GM19395 (cell line): ENCODE data around the gene PLEKHB2.
"Not testable (repeated sequence)": the region's sequence is repeated elsewhere in the genome, so short reads cannot be mapped to it uniquely, and the experiment has no call there.

Experiments
- ATAC-seq: cut with Tn5 transposase; IDR thresholded peaks from one replicate; pipeline ENCODE4 v1.9.1; 2021; ENCODE audit warnings: mild to moderate bottlenecking, moderate library complexity; ENCODE audit not compliant: unreplicated experiment

Gene PLEKHB2, protein sequence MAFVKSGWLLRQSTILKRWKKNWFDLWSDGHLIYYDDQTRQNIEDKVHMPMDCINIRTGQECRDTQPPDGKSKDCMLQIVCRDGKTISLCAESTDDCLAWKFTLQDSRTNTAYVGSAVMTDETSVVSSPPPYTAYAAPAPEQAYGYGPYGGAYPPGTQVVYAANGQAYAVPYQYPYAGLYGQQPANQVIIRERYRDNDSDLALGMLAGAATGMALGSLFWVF

DNA sequence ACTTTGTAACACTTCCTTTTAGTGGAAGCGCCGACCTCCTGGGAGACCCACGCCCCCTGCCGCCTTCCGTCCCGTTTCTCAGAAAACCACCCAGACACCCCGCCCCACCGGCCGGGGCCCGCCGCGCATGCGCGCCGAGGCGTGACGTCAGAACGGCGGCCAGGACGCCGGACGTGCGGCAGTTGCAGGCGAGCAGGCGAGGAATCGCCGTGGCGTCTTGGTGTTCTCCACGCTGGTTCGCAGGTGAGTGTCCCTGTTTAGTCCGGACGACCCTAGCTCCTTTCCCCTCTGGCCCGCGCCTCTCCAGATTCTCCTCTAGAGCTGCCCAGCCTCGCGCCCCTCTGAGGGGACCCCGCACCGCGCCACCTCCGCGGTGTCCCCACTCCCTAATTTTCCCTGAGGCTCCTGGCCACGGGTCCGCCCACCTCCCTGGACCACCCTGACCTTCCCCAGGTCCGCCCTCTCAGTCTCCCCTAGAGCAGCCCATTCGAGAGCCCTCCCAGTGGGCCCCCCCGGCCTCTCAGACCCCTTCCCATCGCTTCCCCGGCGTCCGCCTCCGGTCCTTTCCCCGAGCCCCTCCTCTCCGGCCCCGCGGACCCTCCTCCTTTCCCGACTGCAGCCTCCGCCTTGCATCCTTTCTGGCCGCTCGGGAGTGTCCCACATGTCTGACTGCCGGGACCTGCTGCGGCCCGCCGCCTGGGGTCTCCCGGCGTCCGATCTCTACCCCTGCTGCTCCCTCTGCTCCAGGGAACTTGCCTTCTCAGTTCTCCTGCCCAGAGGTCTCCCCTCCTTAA, at the start of gene PLEKHB2:
TSS of gene PLEKHB2 (plus strand) at position 181 of the 794 bp plus-strand sequence. CDS start 15,606 bp downstream, outside the sequence.
- ATAC-seq, result peak; percentile 78

DNA sequence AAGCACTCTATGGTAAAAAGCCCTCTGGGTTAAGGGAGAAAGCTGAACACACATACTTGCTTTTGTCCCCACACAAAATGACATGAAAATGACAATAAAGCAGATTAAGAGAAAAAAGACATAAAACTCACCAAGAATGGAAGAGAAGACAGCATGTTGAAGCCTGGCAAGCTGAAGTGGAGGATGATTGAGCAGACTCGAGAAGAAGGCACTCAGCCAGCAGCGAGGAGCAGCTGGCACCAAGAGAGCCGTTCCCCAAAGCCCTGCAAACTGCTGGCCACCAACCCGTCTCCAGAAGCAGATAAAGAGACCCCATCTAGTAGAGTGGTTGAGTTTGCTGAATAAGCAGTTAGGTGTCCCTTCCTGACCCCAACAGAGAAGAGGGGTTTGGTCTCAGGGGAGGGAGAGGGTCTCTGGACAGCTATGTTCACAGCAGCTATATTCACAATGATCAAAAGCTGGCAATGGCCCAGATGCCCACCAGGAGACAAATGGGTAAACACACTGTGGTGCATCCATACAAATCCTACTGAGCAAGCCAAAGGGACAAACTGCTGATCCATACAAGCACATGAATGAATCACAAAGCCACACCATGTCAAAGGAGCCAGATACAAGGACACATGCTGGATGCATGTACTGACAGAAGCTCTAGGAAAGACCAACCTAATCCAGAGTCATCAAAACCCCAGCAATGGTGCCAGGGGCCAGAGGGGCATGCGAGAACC, 48.8 kb upstream of the PLEKHB2 start:
- no peak for ATAC-seq

DNA sequence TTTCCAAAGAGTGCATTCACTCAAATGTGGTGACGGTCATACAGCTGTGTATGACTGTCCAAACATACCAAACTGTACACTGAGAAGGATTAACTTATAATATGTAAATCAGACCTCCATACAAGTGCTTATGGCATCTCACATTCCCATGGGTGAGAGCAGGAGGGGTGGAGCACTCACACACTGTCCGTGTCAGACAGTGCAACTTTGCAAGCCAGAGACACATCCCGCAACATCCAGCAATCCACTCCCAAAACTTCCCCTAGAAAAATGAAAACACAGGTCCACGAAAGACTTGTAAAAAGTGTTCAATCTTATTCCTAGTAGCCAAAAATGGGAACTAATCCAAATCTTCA, 48.2 kb upstream of the PLEKHB2 start:
- no peak for ATAC-seq

DNA sequence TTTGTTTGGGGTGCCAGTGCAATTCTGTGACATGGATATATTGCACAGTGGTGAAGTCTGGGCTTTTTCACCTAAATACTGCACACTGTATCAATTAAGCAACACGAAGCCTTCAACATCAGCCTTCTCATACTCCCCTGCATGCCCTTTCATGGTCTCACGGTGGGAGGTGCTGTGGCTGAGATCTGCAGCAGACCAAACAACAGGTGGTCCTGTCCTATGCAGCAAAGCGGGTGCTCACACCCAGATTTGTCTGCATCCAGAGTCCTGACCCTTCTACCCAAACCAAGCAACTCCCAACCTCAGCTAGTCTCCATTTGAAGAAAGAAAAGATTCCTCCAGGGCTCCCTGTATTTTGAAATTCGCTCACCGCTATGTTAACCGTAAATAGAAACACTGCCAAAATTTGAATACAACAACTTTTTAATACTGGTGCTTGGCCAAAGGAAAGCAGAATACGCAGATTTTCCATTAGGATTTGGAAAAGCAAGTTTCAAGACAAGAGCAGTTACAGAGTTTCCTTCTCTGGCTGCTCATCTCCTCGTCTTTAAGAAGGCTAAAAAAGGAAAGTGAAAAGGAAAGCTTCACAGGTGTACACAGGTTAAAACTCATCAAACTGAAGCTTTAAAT, 46.8 kb upstream of the PLEKHB2 start:
- no peak for ATAC-seq

DNA sequence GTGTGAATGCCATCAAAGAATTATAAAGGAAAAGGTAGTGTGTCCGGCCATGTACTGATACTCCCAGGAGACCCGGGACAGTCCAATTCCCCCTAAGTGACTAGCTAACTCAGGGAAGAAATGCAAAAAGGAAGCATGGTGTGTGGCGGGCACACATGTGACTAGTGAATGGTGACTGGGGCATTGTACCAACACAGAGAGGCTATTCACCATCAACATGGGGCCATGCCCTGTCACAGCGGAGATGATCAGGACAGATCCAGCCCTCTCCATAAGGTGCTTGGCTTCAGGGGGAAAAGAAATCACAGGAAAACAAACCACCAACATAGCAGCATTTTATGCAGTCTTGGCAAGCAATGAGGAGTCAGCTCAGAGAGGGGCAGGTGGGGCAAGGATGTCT, 46.2 kb upstream of the PLEKHB2 start:
- ATAC-seq, result no peak

DNA sequence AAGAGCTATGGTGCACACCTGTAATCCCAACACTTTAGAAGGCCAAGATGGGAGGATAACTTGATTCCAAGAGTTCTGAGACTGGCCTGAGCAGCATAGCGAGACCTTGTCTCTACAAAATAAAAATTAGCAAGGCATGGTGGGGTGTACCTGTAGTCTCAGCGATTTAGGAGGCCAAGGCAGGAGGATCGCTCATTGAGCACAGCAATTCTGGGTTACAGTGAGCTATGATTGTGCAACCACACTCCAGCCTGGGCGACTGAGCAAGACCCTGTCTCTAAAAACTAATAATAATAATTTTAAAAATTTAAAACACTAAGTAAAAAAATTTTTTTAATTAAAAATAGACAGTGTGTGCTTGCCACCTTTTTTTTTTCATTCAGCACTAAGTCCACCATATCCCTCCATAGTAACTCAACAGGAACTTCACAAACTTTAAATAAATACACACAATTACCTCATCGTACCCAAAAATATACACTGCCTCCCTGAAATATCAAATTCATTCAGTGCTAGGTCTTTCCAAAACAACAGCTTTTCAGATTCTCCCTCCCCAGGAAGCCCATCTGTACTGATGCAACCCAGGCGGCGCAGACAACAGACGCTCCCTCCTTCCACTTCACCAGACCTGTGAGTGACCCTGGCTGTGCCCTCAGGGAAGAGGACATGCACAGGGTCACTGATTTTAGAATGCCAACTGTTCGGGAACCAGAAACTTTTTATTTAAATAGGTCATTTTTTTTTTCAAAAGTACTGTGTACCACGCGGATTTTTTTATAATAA, 41.4 kb upstream of the PLEKHB2 start:
- no peak for ATAC-seq

DNA sequence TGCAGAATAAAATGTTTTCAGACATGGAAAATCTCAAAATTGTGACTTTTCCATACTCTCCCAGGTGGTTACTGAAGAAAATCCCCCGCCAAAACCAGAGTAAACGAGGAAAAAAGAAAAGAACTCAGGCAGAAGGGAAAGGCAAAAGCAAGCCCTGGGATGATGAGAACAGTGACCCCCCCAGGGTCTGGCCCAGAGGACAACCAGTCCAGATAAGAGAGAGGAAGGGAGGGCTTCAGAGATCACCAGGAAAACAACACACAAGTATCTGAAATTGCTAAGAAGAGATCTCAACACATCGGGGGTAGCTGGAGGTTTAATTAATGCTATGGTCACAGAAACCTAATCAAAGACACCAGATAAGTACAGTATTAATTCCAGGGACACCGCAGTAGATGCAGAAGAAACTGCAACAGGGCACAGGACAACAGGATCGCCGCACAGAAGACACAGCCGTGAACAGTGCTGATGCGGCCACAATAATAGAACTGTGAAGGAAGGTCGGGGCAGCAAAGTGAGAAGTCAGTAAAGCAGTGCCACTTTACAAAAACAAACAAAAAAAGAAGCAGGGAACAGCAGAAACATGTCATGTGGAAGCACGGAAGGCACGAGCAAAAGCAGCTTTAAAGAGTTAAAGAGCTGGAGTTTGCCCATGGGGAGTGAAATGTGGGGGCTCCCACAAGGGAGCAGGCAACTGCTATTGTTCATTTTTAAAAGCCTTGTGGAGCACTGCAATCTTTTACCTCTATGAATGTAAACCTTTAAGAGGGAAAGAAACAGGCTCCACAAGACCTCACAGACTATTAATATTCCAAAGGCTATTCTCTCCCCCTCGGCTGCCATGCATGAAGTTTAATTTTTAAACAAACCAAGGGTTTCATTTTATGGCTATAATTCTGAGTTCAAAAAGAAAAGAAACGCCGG, 40.3 kb upstream of the PLEKHB2 start:
- no peak for ATAC-seq

DNA sequence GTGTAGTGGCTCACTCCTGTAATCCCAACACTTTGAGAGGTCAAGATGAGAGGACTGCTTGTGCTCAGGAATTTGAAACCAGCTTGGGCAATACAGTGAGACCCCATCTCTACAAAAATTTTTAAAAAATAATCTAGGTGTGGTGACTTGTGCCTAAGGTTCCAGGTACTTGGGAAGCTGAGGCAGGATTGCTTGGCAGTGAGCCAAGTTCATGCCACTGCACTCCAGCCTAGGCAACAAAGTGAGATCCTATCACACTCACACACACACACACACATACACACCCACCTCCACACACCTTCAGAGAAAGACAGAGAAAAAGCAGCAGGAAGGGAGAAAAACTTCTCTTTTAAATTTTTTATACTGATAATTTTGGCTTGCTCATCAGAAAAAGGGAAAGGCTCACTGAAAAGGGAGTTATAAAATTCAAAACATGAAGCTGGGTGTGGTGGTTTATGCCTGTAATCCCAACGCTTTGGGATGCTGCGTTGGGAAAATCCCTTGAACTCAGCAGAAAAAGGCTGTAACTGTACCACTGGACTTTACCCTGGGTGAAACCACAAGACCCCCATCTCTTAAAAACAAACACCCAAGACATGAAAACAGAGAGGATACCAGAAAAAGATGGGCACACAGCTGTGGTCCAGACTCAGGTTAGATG, 37.5 kb upstream of the PLEKHB2 start:
- no peak for ATAC-seq

DNA sequence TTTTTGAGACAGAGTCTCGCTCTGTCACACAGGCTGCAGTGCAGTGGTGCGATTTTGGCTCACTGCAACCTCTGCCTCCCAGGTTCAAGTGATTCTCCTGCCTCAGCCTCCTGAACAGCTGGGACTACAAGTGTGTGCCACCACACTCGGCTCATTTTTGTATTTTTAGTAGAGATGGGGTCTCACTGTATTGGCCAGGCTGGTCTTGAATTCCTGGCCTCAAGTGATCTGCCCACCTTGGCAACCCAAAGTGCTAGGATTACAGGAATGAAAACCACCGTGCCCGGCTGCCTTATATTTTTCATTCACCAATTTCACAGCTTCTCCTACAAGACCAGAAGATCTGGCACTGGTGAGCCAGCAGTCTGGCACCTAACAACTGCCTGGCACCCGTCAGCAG, 37.0 kb upstream of the PLEKHB2 start:
- ATAC-seq, result not testable (repeated sequence)

DNA sequence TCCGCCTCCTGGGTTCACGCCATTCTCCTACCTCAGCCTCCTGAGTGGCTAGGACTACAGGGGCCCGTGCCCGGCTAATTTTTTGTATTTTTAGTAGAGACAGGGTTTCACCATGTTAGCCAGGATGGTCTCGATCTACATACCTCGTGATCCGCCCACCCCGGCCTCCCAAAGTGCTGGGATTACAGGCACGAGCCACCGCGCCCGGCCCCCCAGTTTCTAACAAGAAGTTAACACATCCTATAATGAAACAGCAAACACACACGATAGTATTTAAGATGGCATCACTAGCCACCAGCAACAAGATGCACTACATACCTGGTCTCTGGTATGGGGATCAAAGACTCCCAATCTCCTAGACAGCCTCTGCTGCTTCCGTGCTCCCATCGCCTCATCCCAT, 29.6 kb upstream of the PLEKHB2 start:
- not testable (repeated sequence) for ATAC-seq

DNA sequence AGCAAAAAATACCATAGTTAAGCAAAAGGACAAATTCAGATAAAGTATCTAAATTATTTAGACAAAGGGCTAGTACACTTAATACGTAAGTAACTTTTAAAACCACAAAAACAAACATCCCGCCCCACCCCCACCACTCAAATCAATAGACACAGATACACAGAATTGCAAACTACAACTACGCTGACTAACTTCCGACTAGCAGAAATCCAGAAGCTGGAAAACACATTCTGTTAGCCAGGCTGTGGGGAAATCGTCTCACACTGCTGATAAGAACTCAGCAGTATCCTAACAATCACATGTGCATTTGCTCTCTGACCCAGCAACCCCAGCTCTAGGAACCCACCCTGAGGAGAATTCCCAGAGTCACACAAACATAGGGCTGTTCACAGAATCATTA, 28.4 kb upstream of the PLEKHB2 start:
- no peak for ATAC-seq

DNA sequence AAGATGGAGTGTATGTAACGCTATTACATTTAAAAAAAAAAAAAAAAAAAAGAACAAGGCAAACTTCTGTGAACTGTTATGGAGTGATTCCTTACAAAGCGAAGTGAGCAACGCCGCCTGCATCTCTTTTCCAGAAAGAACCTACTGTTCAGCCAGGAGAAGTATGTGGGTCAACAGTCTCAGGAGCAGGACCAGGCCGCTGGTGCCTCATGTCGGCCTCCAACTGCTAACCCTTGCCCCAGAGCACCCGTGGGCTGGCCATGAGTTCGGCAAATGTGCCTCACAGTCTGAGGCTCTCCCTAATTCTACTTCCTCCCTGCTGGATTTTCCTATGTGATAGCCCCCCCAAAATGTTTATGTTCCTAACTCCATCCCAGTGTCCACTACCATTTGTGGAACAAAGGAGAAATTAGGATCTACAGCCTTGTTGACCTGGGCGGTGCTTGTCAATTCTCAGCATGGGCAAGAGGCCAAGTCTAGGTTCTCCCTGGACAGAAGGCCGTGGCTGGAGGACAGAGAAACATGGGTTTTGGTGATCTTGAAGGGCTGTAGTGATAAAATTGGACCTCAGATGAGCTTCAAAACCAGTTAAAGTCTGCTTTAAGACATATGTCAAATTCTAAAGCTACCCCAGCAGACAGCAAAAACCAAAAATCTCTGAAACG, 27.8 kb upstream of the PLEKHB2 start:
- no peak for ATAC-seq

DNA sequence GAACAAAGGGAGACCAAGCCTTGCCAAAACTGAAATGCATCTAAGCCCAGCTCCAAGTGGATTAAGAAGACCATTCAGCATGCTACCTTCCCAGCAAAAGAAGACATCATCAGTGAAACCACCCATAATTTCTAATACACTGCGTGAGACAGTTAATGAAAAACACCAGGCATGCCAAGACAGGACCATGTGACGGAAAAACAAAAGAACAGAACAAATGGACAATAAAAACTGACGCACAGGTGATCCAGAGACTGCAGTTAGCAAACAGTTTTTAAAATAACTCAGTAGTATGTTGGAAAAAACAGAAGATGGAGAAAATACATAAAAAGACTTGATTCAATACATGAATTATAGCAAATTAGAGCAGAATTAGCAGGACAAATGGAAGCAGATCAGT, 27.2 kb upstream of the PLEKHB2 start:
- no peak for ATAC-seq

DNA sequence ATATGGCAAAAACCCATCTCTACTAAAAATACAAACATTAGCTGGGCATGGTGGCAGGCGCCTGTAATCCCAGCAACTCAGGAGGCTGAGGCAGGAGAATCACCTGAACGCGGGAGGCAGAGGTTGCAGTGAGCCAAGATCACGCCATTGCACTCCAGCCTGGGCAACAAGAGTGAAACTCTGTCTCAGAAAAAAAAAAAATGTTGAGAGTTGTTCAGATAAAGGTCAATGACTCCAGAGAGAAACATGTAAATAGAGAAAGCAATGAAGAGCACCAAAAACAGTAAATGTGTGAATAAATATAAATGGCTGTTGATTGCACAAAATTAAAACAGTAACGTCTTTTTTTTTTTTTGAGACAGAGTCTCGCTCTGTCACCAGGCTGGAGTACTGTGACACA, 25.2 kb upstream of the PLEKHB2 start:
- not testable (repeated sequence) for ATAC-seq

DNA sequence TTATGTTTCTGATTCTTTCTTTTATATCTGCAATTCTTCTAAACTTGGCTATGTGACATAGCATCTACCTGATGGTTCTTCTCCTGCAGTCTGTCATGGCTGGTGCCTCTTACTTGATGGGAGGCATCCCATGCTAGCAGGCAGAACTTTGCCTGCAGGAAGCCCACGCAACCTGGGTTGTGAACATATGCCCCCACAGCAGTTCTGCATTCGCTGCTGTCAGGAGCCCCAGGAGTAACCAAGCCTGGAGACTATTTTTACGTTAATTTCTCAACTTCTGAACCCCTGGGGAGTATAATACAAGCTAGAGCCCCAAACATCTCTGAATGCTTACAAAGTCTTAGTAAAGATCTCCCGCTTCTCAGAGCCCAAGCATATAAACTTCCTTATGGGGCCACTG, 23.9 kb upstream of the PLEKHB2 start:
- ATAC-seq, result no peak

DNA sequence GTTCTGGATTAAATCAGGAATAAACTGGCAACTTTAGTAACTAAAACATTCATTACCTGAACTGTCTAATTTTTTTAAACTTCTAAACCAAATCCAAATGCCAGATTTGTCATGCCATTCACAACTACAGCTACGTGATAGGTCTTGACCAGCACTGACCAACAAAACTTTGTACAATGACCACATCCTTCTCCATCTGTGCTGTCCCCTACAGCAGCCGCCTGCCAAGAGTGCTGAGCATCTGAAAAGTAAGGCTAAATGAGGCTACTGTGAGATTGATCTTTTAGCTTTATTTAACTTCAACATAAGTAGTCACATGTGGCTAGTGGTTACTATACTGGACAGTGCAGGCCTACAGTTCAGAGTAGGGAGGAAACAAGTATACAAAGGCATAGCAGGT, 19.5 kb upstream of the PLEKHB2 start:
- no peak for ATAC-seq

DNA sequence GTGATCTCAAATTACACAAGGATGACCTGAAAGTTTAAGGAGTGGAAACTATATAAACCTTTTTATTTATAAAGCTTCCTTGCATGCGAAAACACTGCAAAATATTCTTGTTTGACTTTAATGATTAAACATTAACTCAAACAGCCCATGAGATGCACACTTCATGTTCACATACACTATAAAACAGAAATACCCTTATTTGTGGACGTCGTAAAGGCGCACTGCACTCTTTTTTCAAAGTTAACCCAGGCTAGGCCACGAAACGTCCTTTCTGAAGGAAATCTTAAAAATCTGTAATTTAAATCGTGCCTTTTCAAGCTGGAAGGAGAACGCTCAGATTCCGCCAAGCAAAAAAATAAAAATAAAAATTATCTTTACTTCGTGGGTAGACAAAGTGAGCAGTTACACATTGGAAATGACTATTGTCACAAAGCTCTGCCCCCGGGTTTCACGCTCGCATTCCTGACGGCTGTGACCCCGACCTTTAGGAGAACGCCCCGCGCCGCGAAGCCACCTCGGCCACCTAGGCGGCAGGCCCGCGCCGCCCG, 12.6 kb upstream of the PLEKHB2 start:
- no peak for ATAC-seq

DNA sequence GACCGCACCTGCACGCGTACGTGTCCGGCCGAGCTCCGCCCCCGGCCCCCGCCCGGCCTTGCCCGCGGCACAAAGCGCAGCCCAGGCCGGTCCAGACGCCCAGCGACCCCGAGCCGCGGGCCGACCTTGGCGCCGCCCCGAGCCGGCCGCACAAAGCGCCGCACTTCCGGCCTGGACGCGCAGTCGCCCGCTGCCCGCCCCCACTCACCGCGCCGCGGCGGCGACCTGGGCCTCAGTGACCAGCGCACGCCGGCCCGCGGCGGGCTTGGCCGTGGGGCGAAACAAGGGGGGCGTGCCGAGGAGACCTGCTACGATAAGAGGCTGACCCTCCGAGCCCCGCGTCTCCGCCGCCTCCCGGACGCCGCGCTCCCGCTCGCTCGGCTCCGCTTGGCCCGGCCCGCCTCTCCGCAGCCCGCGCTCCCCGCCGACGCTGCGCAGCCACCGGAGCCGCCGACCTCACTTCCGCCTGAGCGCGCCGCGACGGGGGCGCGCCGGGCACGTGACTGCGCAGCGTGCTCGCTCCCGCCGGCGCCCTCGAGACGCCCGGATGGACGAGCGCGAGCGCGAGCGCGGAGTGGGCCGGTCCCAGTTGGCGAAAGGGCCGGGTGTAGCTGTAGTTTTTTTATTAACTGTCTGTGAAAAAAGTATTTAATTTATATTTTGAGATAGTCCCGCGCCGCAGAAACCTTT, 12.0 kb upstream of the PLEKHB2 start, which contains the start of gene FAM168B:
TSS of gene FAM168B (minus strand) at position 455 of the 690 bp plus-strand sequence. CDS start 10,814 bp downstream, outside the sequence.
- peak; percentile 83 for ATAC-seq
